H1 (cell line): Measurements from ENCODE around the gene ACAA1. TPM values are rescaled to one million over a fixed set of nuclear protein-coding genes. Genes with fewer than 3 reads are reported as not detected.

Experiments
- CTCF ChIA-PET: fragments of 300-600 bp; sonication (Branson Sonifier 250); formaldehyde crosslinking; loops from one replicate; lab custom pipeline; 2021; ENCODE audit not compliant: partially characterized antibody; lab: Charles Lee
- POLR2A ChIA-PET: fragments of 300-600 bp; sonication (Branson Sonifier 250); formaldehyde crosslinking; loops from one replicate; lab custom pipeline; 2021; ENCODE audit warnings: inconsistent platforms; ENCODE audit not compliant: partially characterized antibody; lab: Charles Lee
- DNase-seq, 2 experiments: peaks; one replicate each; pipeline versions ENCODE4 v3.0.0 to v3.0.0-alpha.2; 2010 to 2022; ENCODE audit warnings: low spot score in 2 of 2, low read depth in 1 of 2, mixed read lengths in 1 of 2
- FAIRE-seq: peaks from 2 replicates; lab custom pipeline; 2011; peaks lifted over from hg19 to GRCh38; lab: Jason Lieb, UNC
- H2AFZ ChIP-seq: 2 replicates; pipeline ENCODE4 v1.8.1; 2012; ENCODE audit warnings: low read length, inconsistent platforms
- H2AK5ac ChIP-seq: 2 replicates; pipeline ENCODE4 v1.6.1; 2013; ENCODE audit warnings: low read depth, low read length
- H2BK120ac ChIP-seq: replicated peaks from 2 replicates; pipeline ENCODE3; 2013; ENCODE audit warnings: low read depth, low read length, inconsistent platforms
- H2BK12ac ChIP-seq: 2 replicates; pipeline ENCODE4 v1.6.1; 2013; ENCODE audit warnings: low read depth, low read length
- H2BK15ac ChIP-seq: 2 replicates; pipeline ENCODE4 v1.6.1; 2013; ENCODE audit warnings: low read length
- H2BK20ac ChIP-seq: 2 replicates; pipeline ENCODE4 v1.6.1; 2013; ENCODE audit warnings: low read length
- H2BK5ac ChIP-seq: 2 replicates; pipeline ENCODE4 v1.6.1; 2013; ENCODE audit warnings: low read depth, low read length
- H3K14ac ChIP-seq: 2 replicates; pipeline ENCODE4 v1.6.1; 2013; ENCODE audit warnings: inconsistent platforms; ENCODE audit not compliant: insufficient read length
- H3K18ac ChIP-seq: 2 replicates; pipeline ENCODE4 v1.6.1; 2013; ENCODE audit warnings: low read length; ENCODE audit errors: extremely low read depth
- H3K23ac ChIP-seq: 2 replicates; pipeline ENCODE4 v1.6.1; 2013; ENCODE audit warnings: inconsistent platforms; ENCODE audit not compliant: insufficient read length
- H3K23me2 ChIP-seq: 2 replicates; pipeline ENCODE4 v1.6.1; 2013; ENCODE audit warnings: low read depth, low read length
- H3K27ac ChIP-seq: 2 replicates; pipeline ENCODE4 v1.6.1; 2011; ENCODE audit warnings: low read depth, low read length, inconsistent platforms
- H3K27me3 ChIP-seq, 4 experiments: replicated peaks in 1 of 4; 1 replicate in 1 of 4; 2 replicates in 3 of 4; pipeline versions ENCODE4 v1.6.1 to v1.8.1; 2011 to 2013; ENCODE audit warnings: low read length in 3 of 4, mild to moderate bottlenecking in 3 of 4, inconsistent platforms in 2 of 4, mixed read lengths in 2 of 4, moderate library complexity in 1 of 4; ENCODE audit not compliant: control insufficient read depth in 3 of 4, insufficient read depth in 3 of 4; ENCODE audit errors: extremely low read depth in 1 of 4
- H3K36me3 ChIP-seq, 4 experiments: 2 replicates each; pipeline versions ENCODE4 v1.6.1 to v1.8.1; 2011 to 2013; ENCODE audit warnings: mild to moderate bottlenecking in 4 of 4, low read length in 3 of 4, moderate library complexity in 2 of 4, control low read depth in 1 of 4, inconsistent platforms in 1 of 4; ENCODE audit not compliant: insufficient read depth in 4 of 4, control insufficient read depth in 2 of 4
- H3K4ac ChIP-seq: replicated peaks from 2 replicates; pipeline ENCODE3; 2013; ENCODE audit warnings: low read length, low read depth, mixed read lengths, inconsistent platforms; ENCODE audit not compliant: insufficient read length
- H3K4me1 ChIP-seq, 4 experiments: replicated peaks in 1 of 4; 1 replicate in 1 of 4; 2 replicates in 3 of 4; pipeline versions ENCODE4 v1.6.1 to v1.8.1; 2011 to 2013; ENCODE audit warnings: low read length in 3 of 4, inconsistent platforms in 2 of 4, mixed read lengths in 1 of 4; ENCODE audit not compliant: insufficient read depth in 4 of 4, control insufficient read depth in 3 of 4
- H3K4me2 ChIP-seq, 2 experiments: 2 replicates each; pipeline versions ENCODE4 v1.6.1 to v1.8.1; 2011 to 2013; ENCODE audit warnings: low read depth in 2 of 2, low read length in 2 of 2, control low read depth in 1 of 2, inconsistent platforms in 1 of 2, mild to moderate bottlenecking in 1 of 2; ENCODE audit not compliant: insufficient read depth in 1 of 2
- H3K4me3 ChIP-seq, 4 experiments: fragments of 200-600, 300-600 bp in 1 of 4; sonication (generic), shearing (Covaris generic), sonication (Bioruptor Twin) in 1 of 4; 2 replicates each; pipeline versions ENCODE4 v1.5.1 to v1.8.1; 2011 to 2016; ENCODE audit warnings: low read length in 4 of 4, low read depth in 3 of 4, control low read depth in 2 of 4, inconsistent platforms in 2 of 4, mild to moderate bottlenecking in 2 of 4, mixed read lengths in 1 of 4, moderate library complexity in 1 of 4; ENCODE audit not compliant: insufficient read depth in 2 of 4; ENCODE audit errors: extremely low read depth in 1 of 4
- H3K56ac ChIP-seq: replicated peaks from 2 replicates; pipeline ENCODE3; 2013; ENCODE audit warnings: low read depth, mild to moderate bottlenecking, mixed read lengths, low read length, inconsistent platforms; ENCODE audit not compliant: insufficient read length
- H3K79me1 ChIP-seq: 2 replicates; pipeline ENCODE4 v1.6.1; 2013; ENCODE audit warnings: low read depth, low read length, control low read depth
- H3K79me2 ChIP-seq, 2 experiments: 2 replicates each; pipeline versions ENCODE4 v1.6.1 to v1.8.1; 2012 to 2013; ENCODE audit warnings: low read length in 2 of 2, mild to moderate bottlenecking in 2 of 2, inconsistent platforms in 1 of 2; ENCODE audit not compliant: insufficient read depth in 2 of 2, control insufficient read depth in 1 of 2
- H3K9ac ChIP-seq, 4 experiments: replicated peaks in 1 of 4; 1 replicate in 1 of 4; 2 replicates in 3 of 4; pipeline versions ENCODE4 v1.6.1 to v1.8.1; 2011 to 2013; ENCODE audit warnings: low read depth in 3 of 4, low read length in 3 of 4, control low read depth in 2 of 4, mild to moderate bottlenecking in 2 of 4, moderate library complexity in 2 of 4, inconsistent platforms in 1 of 4; ENCODE audit errors: extremely low read depth in 1 of 4
- H3K9me3 ChIP-seq, 2 experiments: 2 replicates each; pipeline versions ENCODE4 v1.6.1 to v1.8.1; 2012 to 2013; ENCODE audit warnings: mild to moderate bottlenecking in 2 of 2, moderate library complexity in 2 of 2, control low read depth in 1 of 2, inconsistent platforms in 1 of 2, low read depth in 1 of 2, low read length in 1 of 2, mixed read lengths in 1 of 2; ENCODE audit not compliant: insufficient read depth in 2 of 2
- H4K20me1 ChIP-seq, 2 experiments: replicated peaks in 1 of 2; 2 replicates each; pipeline versions ENCODE3 to v1.8.1; 2011 to 2013; ENCODE audit warnings: inconsistent platforms in 2 of 2, low read length in 2 of 2, mild to moderate bottlenecking in 1 of 2; ENCODE audit not compliant: insufficient read depth in 2 of 2, control insufficient read depth in 1 of 2
- H4K5ac ChIP-seq: 2 replicates; pipeline ENCODE4 v1.6.1; 2013; ENCODE audit warnings: low read length, low read depth, mixed read lengths, inconsistent platforms; ENCODE audit not compliant: insufficient read length
- H4K8ac ChIP-seq: 2 replicates; pipeline ENCODE4 v1.8.0; 2013; ENCODE audit warnings: mild to moderate bottlenecking, moderate library complexity, low read length, inconsistent platforms; ENCODE audit not compliant: insufficient read depth; ENCODE audit errors: extremely low read depth
- H4K91ac ChIP-seq: replicated peaks from 2 replicates; pipeline ENCODE3; 2013; ENCODE audit warnings: low read length, mixed read lengths, inconsistent platforms; ENCODE audit not compliant: insufficient read length
- CHD1 ChIP-seq: IDR thresholded peaks from 2 replicates; pipeline ENCODE4 v1.6.1; 2012; ENCODE audit warnings: low read depth, low read length, improper control_type of control experiment
- PHF8 ChIP-seq: fragments of 200-600 bp; sonication (generic); conservative IDR thresholded peaks from 2 replicates; pipeline ENCODE4 v1.7.1; 2012; ENCODE audit warnings: low read depth, mild to moderate bottlenecking, inconsistent platforms, low read length, moderate library complexity
- WGBS, 2 experiments: shearing (Covaris generic) in 1 of 2; methylation state at CpG; one replicate each; pipeline versions ENCODE4 v1.1.6 to v1.1.7; 2013 to 2015; ENCODE audit warnings: low lambda C conversion rate in 2 of 2, mixed read lengths in 2 of 2, inconsistent platforms in 1 of 2, low coverage in 1 of 2, missing lambda C conversion rate in 1 of 2; ENCODE audit not compliant: insufficient replicate concordance in 2 of 2, insufficient coverage in 1 of 2, insufficient read length in 1 of 2; ENCODE audit errors: extremely low coverage in 1 of 2, missing lambda C conversion rate in 1 of 2; 5-methylcytosine and 5-hydroxymethylcytosine counted together
- polyA plus RNA-seq, 7 experiments: library from polyadenylated mRNA; depleted of rRNA in 3 of 7; stranded (reverse) in 5 of 7; unstranded in 2 of 7; fragments of >200 nt in 5 of 7; fragments of 200-250 nt in 2 of 7; gene quantifications; 1 replicate in 5 of 7; 2 replicates in 1 of 7; 4 replicates in 1 of 7; pipeline versions ENCODE4 v1.2.1 to v1.2.3, GENCODE V29; 2011 to 2013; ENCODE audit warnings: missing spikeins in 2 of 7, mixed read lengths in 2 of 7
- total RNA-seq: library from RNA; stranded (reverse); fragmentation: NEBNext Ultra II Directional; extraction: Animal tissue kit (Norgen Biotek cat#: 25700); gene quantifications from 2 replicates; pipeline ENCODE4 v1.2.1, GENCODE V29; 2021

The ACAA1 gene
- total and polyA plus RNA-seq, 2 of the 8 experiments (the other 6 are each of a cell fraction or from before 2014, with no cell fraction given): 23.1 to 34.8 TPM

- ChIA-PET POLR2A (interaction anchor here (0.8 to 4.1 kb wide), 10 partner anchors 9 to 182 kb away, joined by 3 to 38 read pairs (median 4); partner anchors contain the start of genes ACAA1, MYD88 and XYLB), CTCF (interaction anchor here (1.0 to 3.2 kb wide), 8 partner anchors 12 to 845 kb away, joined by 3 to 11 read pairs (median 4); partner anchors contain the start of gene ACAA1)
- peaks cover 14% of the 10 kb centered on the region; the same call in 1 of the 2 replicates for H3K23me2 ChIP-seq
- H2BK120ac ChIP-seq: no peak overlapping the region
- H3K4ac ChIP-seq: no peak overlapping the region
- peak overlapping the region; percentile 84 for H2AFZ ChIP-seq
- no peaks in the 10 kb centered on the region for H3K27me3 ChIP-seq
- peak overlapping the region; percentile 97; the same call in 1 of the 2 replicates for H2BK5ac ChIP-seq
- no peak overlapping the region for H3K14ac ChIP-seq
- H2BK15ac ChIP-seq: no peak overlapping the region
- H4K91ac ChIP-seq: peak overlapping the region; percentile 36
- no peaks in the 10 kb centered on the region for H3K36me3 ChIP-seq
- no peak for TF ChIP-seq CHD1
- TF ChIP-seq PHF8: 0 out of 2 replicates have a peak, but pooled peaks have one; percentile 20
- DNase-seq: no peak
- H3K4me3 ChIP-seq: peak overlapping the region; percentile 75 to 90 (median 86)
- peak overlapping the region; percentile 60 for H3K18ac ChIP-seq
- WGBS, 2 experiments: 15% methylated on average over 17 of the region's 17 CpGs; no CpG with 5 or more reads in 1 of the 2 experiments
- peak overlapping the region; percentile 99; the same call in 1 of the 2 replicates for H3K27ac ChIP-seq
- H3K9ac ChIP-seq: peak overlapping the region in 3 of 4 experiments; percentile 65 to 96 (median 93); a peak in 6 of 7 replicates
- peaks cover 15 to 37% of the 10 kb centered on the region in 2 experiments for H3K79me2 ChIP-seq
- no peaks in the 10 kb centered on the region; the same call in 1 of the 2 replicates for H3K79me1 ChIP-seq
- no peak overlapping the region for H3K56ac ChIP-seq
- no peak overlapping the region; the same call in 1 of the 2 replicates for H2BK12ac ChIP-seq
- no peak overlapping the region for H4K8ac ChIP-seq
- H4K5ac ChIP-seq: peak overlapping the region; percentile 28
- peak overlapping the region; percentile 91 to 94 for H3K4me2 ChIP-seq
- FAIRE-seq: no peak
- no peak overlapping the region for H3K23ac ChIP-seq
- H3K4me1 ChIP-seq: peaks cover 0 to 2% (median 0%) of the 10 kb centered on the region in 4 experiments; a peak in 3 of 7 replicates
- peaks cover 0 to 6% of the 10 kb centered on the region in 2 experiments for H4K20me1 ChIP-seq
- no peaks in the 10 kb centered on the region for H3K9me3 ChIP-seq
- no peak overlapping the region for H2AK5ac ChIP-seq
- H2BK20ac ChIP-seq: no peak overlapping the region
Measured at GRCh38 chr3:38164643-38164951, 27.7 kb upstream of the ACAA1 start.
